ENCODE results near the gene GHR.

The GHR gene

GRCh38 chr5:42621242-42621641 is 198.0 kb downstream of the GHR start:
- DNase-seq (ENCODE audit: low read depth) = no peak
- TF ChIP-seq, protein P1, sequence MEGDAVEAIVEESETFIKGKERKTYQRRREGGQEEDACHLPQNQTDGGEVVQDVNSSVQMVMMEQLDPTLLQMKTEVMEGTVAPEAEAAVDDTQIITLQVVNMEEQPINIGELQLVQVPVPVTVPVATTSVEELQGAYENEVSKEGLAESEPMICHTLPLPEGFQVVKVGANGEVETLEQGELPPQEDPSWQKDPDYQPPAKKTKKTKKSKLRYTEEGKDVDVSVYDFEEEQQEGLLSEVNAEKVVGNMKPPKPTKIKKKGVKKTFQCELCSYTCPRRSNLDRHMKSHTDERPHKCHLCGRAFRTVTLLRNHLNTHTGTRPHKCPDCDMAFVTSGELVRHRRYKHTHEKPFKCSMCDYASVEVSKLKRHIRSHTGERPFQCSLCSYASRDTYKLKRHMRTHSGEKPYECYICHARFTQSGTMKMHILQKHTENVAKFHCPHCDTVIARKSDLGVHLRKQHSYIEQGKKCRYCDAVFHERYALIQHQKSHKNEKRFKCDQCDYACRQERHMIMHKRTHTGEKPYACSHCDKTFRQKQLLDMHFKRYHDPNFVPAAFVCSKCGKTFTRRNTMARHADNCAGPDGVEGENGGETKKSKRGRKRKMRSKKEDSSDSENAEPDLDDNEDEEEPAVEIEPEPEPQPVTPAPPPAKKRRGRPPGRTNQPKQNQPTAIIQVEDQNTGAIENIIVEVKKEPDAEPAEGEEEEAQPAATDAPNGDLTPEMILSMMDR (IDR thresholded peaks at IDR 0.05; ENCODE audit: control insufficient read depth, insufficient read depth, low read depth, low read length, missing control alignments) = no peak
- no peak overlapping the region for H3K4me3 ChIP-seq (ENCODE audit: control insufficient read depth, low read depth, low read length)

DNA sequence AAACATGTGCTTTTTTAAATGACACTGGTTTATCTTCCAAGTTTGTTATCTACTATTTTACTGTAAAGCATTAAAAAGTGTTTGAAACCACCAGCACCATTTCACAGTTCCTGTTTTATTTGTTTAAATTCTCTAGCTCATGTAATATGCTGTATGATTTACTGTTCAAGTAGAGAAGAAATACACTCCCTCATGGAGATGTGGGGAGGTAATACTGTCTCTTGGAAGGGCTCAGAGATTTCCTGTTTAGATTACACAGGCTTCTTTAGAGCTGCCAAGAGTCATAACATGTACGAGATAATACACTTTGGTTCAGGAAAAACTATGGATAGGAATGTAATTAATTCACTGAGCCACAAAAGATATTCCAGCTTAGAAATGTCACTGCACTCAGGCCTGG is 198.4 kb downstream of the GHR start:
- no peak for DNase-seq (ENCODE audit: low read depth)
- no peak overlapping the region for H3K4me3 ChIP-seq (ENCODE audit: control insufficient read depth, low read depth, low read length)
- TF ChIP-seq, protein P1 (IDR thresholded peaks at IDR 0.05; ENCODE audit: control insufficient read depth, insufficient read depth, low read depth, low read length, missing control alignments) = no peak

GRCh38 chr5:42624912-42625311 is 201.7 kb downstream of the GHR start:
- no peak for DNase-seq (ENCODE audit: low read depth)
- H3K4me3 ChIP-seq (ENCODE audit: control insufficient read depth, low read depth, low read length) = no peak overlapping the region
- TF ChIP-seq, protein P1 (IDR thresholded peaks at IDR 0.05; ENCODE audit: control insufficient read depth, insufficient read depth, low read depth, low read length, missing control alignments) = no peak

DNA sequence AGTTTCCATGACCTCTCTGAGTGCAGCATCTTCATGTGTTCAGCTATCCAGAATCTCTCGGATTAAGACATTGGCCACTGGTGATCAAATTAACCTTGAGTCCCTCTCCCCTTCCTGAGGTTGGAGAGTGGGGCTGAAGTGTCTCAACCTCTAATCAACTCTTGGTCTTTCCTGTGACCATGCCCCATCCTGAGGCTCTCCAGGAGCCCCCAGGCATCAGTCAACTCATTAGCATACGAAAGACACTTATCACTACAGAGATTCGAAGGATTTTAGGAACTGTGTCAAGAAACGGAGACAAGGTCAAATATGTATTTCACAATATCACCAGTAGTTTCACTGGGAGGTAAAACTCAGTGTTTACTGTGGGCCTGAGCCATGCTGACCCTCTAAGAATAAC is 203.2 kb downstream of the GHR start:
- no peak for DNase-seq (ENCODE audit: low read depth)
- TF ChIP-seq, protein P1 (IDR thresholded peaks at IDR 0.05; ENCODE audit: control insufficient read depth, insufficient read depth, low read depth, low read length, missing control alignments) = no peak
- H3K4me3 ChIP-seq (ENCODE audit: control insufficient read depth, low read depth, low read length) = no peak overlapping the region

- no peak overlapping the region for H3K4me3 ChIP-seq (ENCODE audit: control insufficient read depth, low read depth, low read length)
- DNase-seq (ENCODE audit: low read depth) = no peak
- TF ChIP-seq, protein P1 (IDR thresholded peaks at IDR 0.05; ENCODE audit: control insufficient read depth, insufficient read depth, low read depth, low read length, missing control alignments) = no peak
Observed at GRCh38 chr5:42628821-42629220, 205.6 kb downstream of the GHR start.

DNA sequence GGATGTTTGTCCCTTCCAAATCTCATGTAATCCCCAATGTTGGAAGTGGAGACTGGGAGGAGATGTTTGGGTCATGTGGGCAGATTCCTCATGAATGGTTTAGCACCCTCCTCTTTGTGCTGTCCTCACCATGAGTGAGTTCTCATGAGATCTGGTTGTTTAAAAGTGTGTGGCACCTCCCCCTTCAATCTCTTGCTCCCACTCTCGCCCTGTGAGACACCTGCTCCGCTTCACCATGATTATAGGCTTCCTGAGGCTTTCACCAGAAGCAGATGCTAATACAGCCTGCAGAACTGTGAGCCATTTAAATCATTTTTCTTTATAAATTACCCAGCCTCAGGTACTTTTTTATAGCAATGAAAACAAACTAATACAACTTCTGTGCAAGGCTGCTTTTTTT is 206.0 kb downstream of the GHR start:
- no peak for DNase-seq (ENCODE audit: low read depth)
- TF ChIP-seq, protein P1 (IDR thresholded peaks at IDR 0.05; ENCODE audit: control insufficient read depth, insufficient read depth, low read depth, low read length, missing control alignments) = no peak
- H3K4me3 ChIP-seq (ENCODE audit: control insufficient read depth, low read depth, low read length) = no peak overlapping the region

- H3K4me3 ChIP-seq (ENCODE audit: control insufficient read depth, low read depth, low read length) = no peak overlapping the region
- no peak for DNase-seq (ENCODE audit: low read depth)
- TF ChIP-seq, protein P1 (IDR thresholded peaks at IDR 0.05; ENCODE audit: control insufficient read depth, insufficient read depth, low read depth, low read length, missing control alignments) = no peak
Observed at GRCh38 chr5:42631241-42631640, 208.0 kb downstream of the GHR start.
